GM21723 (cell line): Measurements from ENCODE around the gene NF2.

ENCODE experiments used
- ATAC-seq: cut with Tn5 transposase; IDR thresholded peaks from one replicate; pipeline ENCODE4 v1.9.1; 2021; ENCODE audit warnings: mild to moderate bottlenecking, moderate library complexity; ENCODE audit not compliant: unreplicated experiment

The NF2 gene

DNA sequence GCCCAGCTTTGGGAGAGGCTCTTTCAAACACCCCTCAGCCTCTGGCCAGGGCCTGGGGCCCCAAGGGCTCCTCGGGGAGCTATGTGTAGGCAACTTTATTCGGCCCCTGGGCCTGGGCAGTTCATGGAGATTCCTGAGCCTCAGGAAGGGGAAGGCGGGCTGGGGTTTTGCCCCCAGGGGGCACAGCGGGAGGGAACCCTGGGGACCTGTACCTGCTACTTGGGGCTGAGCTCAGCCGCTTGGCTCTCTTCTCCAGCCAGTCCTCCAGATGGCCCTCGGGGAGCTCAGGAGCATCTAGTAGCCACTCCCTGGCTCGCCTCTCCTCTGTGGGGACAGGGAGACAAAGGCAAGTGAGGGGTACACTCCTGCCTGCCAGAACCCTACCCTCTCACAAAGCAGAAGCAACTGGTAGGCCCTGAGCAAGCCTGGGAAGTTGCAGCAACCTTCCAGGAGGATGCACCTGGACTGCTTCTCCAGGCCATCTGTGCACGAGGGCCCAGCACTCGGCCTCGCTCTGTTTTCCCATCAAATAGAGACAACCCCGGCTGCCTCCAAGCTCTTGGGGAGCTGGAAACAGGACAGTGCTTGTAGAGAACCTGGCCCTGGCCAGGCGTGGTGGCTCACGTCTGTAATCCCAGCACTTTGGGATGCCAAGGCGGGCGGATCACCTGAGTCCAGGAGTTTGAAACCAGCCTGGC, 134.8 kb downstream of the NF2 start:
- ATAC-seq, result no peak

- no peak for ATAC-seq
These were observed 136.0 kb downstream of the NF2 start for GRCh38 chr22:29739346-29739875.

GRCh38 chr22:29740216-29740615, 136.8 kb downstream of the NF2 start:
- no peak for ATAC-seq

GRCh38 chr22:29741926-29742325, 138.5 kb downstream of the NF2 start:
- no peak for ATAC-seq

DNA sequence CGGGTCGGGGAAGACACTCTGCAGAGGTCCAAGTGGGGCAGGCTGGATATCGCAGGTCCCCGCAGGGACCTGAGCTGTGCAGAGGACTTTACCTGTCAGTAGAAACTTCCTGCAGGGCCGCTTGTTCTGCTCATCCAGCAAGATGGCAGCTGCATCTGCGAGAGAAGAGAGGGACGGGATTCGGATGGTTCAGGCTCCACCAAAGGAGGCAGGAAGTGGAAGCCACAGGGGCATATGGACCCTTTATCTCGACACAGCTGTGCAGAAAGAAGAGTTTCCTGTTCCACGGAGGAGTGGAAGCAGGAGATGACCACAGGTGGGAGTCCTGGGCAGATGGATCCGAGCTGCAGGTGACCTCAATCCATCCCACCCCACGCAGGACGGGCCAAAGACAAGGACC, 138.9 kb downstream of the NF2 start:
- ATAC-seq, result no peak

GRCh38 chr22:29744902-29745301, 141.5 kb downstream of the NF2 start:
- no peak for ATAC-seq

DNA sequence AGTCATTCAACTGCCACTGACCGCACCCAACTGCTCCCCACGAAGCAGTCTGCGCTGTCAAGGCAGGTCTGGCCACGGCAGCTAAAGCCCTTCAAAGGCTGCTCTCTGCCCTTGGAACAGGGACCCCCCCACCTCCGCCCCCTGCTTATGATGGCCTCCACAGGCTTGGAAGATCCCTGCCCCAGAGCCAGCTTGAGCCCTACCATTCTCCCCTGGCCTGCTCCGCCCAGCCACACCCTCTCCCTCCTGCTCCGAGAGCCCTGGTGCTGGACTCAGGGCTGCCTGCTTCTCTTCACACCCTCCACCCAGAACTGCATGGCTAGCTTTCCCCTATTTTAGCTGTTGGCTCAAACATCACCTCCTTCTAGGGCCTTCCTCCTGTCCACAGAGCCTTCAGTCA, 144.4 kb downstream of the NF2 start:
- ATAC-seq, result no peak
